K562 (cell line): ENCODE results near the gene PLPPR4. TPM values are rescaled to one million over a fixed set of nuclear protein-coding genes. Genes with fewer than 3 reads are reported as not detected.

Experiments
- ATAC-seq: fragments of 200-7000 bp; cut with Tn5 transposase; 3 replicates; pipeline ENCODE4 v1.9.1; 2020; ENCODE audit warnings: moderate library complexity
- BruUV-seq: library from RNA; stranded (reverse); fragments of 400-500 nt; replicated peaks from 2 replicates; lab custom pipeline; 2021; lab: Mats Ljungman, UMichigan
- CTCF ChIA-PET: fragments of 300-600 bp; formaldehyde crosslinking; extraction: SDS; loops from one replicate; lab custom pipeline; 2021; ENCODE audit warnings: low intra/inter-chr PET ratio; lab: Yijun Ruan, JAX
- POLR2A ChIA-PET: fragments of 300-600, 350-650 bp; sonication (Branson Sonifier 250); formaldehyde crosslinking; extraction: SDS; loops from one replicate; lab custom pipeline; 2021; ENCODE audit warnings: antibody characterized with exemption, inconsistent platforms; lab: Yijun Ruan, JAX
- DNase-seq, 4 experiments: peaks; one replicate each; pipeline versions ENCODE4 v3.0.0 to v3.0.0-alpha.2; 2011 to 2018; ENCODE audit warnings: low spot score in 3 of 4, mixed read lengths in 3 of 4; ENCODE audit errors: extremely low read depth in 1 of 4
- FAIRE-seq: peaks from 2 replicates; lab custom pipeline; 2011; peaks lifted over from hg19 to GRCh38; lab: Jason Lieb, UNC
- H2AFZ ChIP-seq: 2 replicates; pipeline ENCODE4 v1.6.0; 2011; ENCODE audit warnings: low read depth, low read length, control low read depth, inconsistent platforms
- H3K27ac ChIP-seq: fragments of 200-600 bp; 3 replicates; pipeline ENCODE4 v1.8.0; 2011; ENCODE audit warnings: low read depth, mild to moderate bottlenecking, control low read depth, inconsistent platforms, low read length, moderate library complexity, mixed read lengths; ENCODE audit errors: extremely low read depth
- H3K27me3 ChIP-seq, 2 experiments: fragments of 300-600 bp in 1 of 2; 2 replicates in 1 of 2; 3 replicates in 1 of 2; pipeline versions ENCODE4 v1.6.0 to v1.8.0; 2011; ENCODE audit warnings: inconsistent platforms in 2 of 2, low read length in 2 of 2, mild to moderate bottlenecking in 1 of 2, mixed read lengths in 1 of 2, moderate library complexity in 1 of 2; ENCODE audit not compliant: control insufficient read depth in 2 of 2, insufficient read depth in 2 of 2
- H3K36me3 ChIP-seq: fragments of 300-600 bp; 3 replicates; pipeline ENCODE4 v1.8.0; 2011; ENCODE audit warnings: mild to moderate bottlenecking, low read length, inconsistent platforms; ENCODE audit not compliant: control insufficient read depth, insufficient read depth
- H3K4me1 ChIP-seq, 2 experiments: fragments of 200-600 bp in 1 of 2; replicated peaks in 1 of 2; 2 replicates in 1 of 2; 3 replicates in 1 of 2; pipeline versions ENCODE4 v1.5.1 to v1.8.0; 2011; ENCODE audit warnings: inconsistent platforms in 2 of 2, low read length in 2 of 2, mild to moderate bottlenecking in 1 of 2, mixed read lengths in 1 of 2, moderate library complexity in 1 of 2; ENCODE audit not compliant: control insufficient read depth in 2 of 2, insufficient read depth in 2 of 2
- H3K4me2 ChIP-seq: 2 replicates; pipeline ENCODE4 v1.6.1; 2011; ENCODE audit warnings: low read length, control low read depth, inconsistent platforms, mixed read lengths; ENCODE audit not compliant: insufficient read depth
- H3K4me3 ChIP-seq: fragments of 200-600 bp; sonication (generic), shearing (Covaris generic); 2 replicates; pipeline ENCODE4 v1.5.1; 2016; ENCODE audit warnings: control low read depth, inconsistent platforms
- H3K79me2 ChIP-seq: fragments of 200-600 bp; 3 replicates; pipeline ENCODE4 v1.8.0; 2011; ENCODE audit warnings: low read length, inconsistent platforms; ENCODE audit not compliant: control insufficient read depth, insufficient read depth
- H3K9ac ChIP-seq, 2 experiments: 2 replicates each; pipeline versions ENCODE4 v1.6.0 to v1.6.1; 2011; ENCODE audit warnings: low read depth in 2 of 2, low read length in 2 of 2, control low read depth in 1 of 2, inconsistent platforms in 1 of 2, mild to moderate bottlenecking in 1 of 2, mixed read lengths in 1 of 2; ENCODE audit not compliant: insufficient read depth in 1 of 2
- H3K9me1 ChIP-seq: one replicate; pipeline ENCODE4 v1.6.0; 2011; ENCODE audit warnings: inconsistent platforms, mild to moderate bottlenecking, low read length, moderate library complexity; ENCODE audit not compliant: control insufficient read depth, insufficient read depth
- H3K9me3 ChIP-seq: replicated peaks from 2 replicates; pipeline ENCODE4 v1.5.1; 2011; ENCODE audit warnings: low read depth, low read length, inconsistent platforms; ENCODE audit not compliant: control insufficient read depth, insufficient read depth
- H4K20me1 ChIP-seq: replicated peaks from 2 replicates; pipeline ENCODE4 v1.6.1; 2011; ENCODE audit warnings: low read length, inconsistent platforms, mixed read lengths; ENCODE audit not compliant: control insufficient read depth, insufficient read depth
- BMI1 ChIP-seq: fragments of 150-350 bp; IDR thresholded peaks from 2 replicates; pipeline ENCODE4 v1.6.1; 2014; ENCODE audit warnings: low read length
- CBX3 ChIP-seq, 2 experiments: IDR thresholded peaks; 1 replicate in 1 of 2; 2 replicates in 1 of 2; pipeline ENCODE4 v1.6.1; 2012; ENCODE audit warnings: inconsistent platforms in 2 of 2, low read length in 2 of 2, borderline replicate concordance in 1 of 2, control low read depth in 1 of 2
- DNMT1 ChIP-seq: fragments of 450-650 bp; IDR thresholded peaks from 2 replicates; pipeline ENCODE4 v1.6.1; 2016; ENCODE audit warnings: antibody characterized with exemption, mild to moderate bottlenecking
- E2F3 ChIP-seq: fragments of 250-450 bp; sonication (Bioruptor Pico); IDR thresholded peaks from 2 replicates; pipeline ENCODE4 v1.4.0; 2020; ENCODE audit warnings: mild to moderate bottlenecking
- MAFF ChIP-seq: IDR thresholded peaks from 2 replicates; pipeline ENCODE4 v1.6.1; 2012; ENCODE audit warnings: low read length, improper control_type of control experiment
- MAFK ChIP-seq: IDR thresholded peaks from 2 replicates; pipeline ENCODE4 v1.6.1; 2011; ENCODE audit warnings: low read length, improper control_type of control experiment
- NFXL1 ChIP-seq: fragments of 450-650 bp; formaldehyde crosslinking; IDR thresholded peaks from 2 replicates; pipeline ENCODE4 v1.4.0; 2021; ENCODE audit warnings: mild to moderate bottlenecking
- NR1H2 ChIP-seq: sonication (generic); formaldehyde crosslinking; IDR thresholded peaks from 2 replicates; pipeline ENCODE4 v1.4.0; 2020; ENCODE audit warnings: mild to moderate bottlenecking, missing genetic modification reagents
- PCBP1 ChIP-seq: fragments of 200-400 bp; formaldehyde crosslinking; IDR thresholded peaks from 2 replicates; pipeline ENCODE4 v1.6.1; 2018; ENCODE audit warnings: mild to moderate bottlenecking, low read depth, low read length; ENCODE audit not compliant: poor library complexity, severe bottlenecking
- SMARCE1 ChIP-seq: fragments of 450-650 bp; IDR thresholded peaks from 2 replicates; pipeline ENCODE4 v1.7.1; 2016; ENCODE audit warnings: mild to moderate bottlenecking
- STAG1 ChIP-seq: sonication (generic); formaldehyde crosslinking; IDR thresholded peaks from 2 replicates; pipeline ENCODE4 v1.5.0; 2020; ENCODE audit warnings: missing genetic modification reagents, borderline replicate concordance
- TEAD2 ChIP-seq: fragments of 450-650 bp; IDR thresholded peaks from 2 replicates; pipeline ENCODE4 v1.6.1; 2016; ENCODE audit warnings: missing genetic modification characterization, control low read depth, missing compliant biosample characterization
- ZBTB17 ChIP-seq: fragments of 450-650 bp; formaldehyde crosslinking; IDR thresholded peaks from 2 replicates; pipeline ENCODE4 v1.4.0; 2020; ENCODE audit warnings: mild to moderate bottlenecking
- ZBTB7A ChIP-seq: IDR thresholded peaks from 2 replicates; pipeline ENCODE4 v1.6.1; 2011; ENCODE audit warnings: low read depth, mild to moderate bottlenecking, low read length, moderate library complexity, borderline replicate concordance; ENCODE audit not compliant: control insufficient read depth
- ZNF311 ChIP-seq: fragments of 250-450 bp; sonication (Bioruptor Pico); IDR thresholded peaks from 2 replicates; pipeline ENCODE4 v1.4.0; 2020; ENCODE audit warnings: mild to moderate bottlenecking, moderate library complexity
- ZNF764 ChIP-seq: fragments of 250-450 bp; sonication (Bioruptor Pico); IDR thresholded peaks from 2 replicates; pipeline ENCODE4 v1.4.0; 2020; ENCODE audit warnings: low read depth, mild to moderate bottlenecking, moderate library complexity
- ZNF79 ChIP-seq: fragments of 250-450 bp; sonication (Bioruptor Pico); IDR thresholded peaks from 2 replicates; pipeline ENCODE4 v1.4.0; 2020; ENCODE audit warnings: low read depth, mild to moderate bottlenecking, moderate library complexity
- WGBS: fragments of 100-300 bp; shearing (Covaris generic); methylation state at CpG from one replicate; pipeline ENCODE4 v1.1.6; 2016; ENCODE audit warnings: low coverage, mixed read lengths; ENCODE audit not compliant: insufficient coverage; ENCODE audit errors: missing lambda C conversion rate; 5-methylcytosine and 5-hydroxymethylcytosine counted together
- in situ Hi-C: fragments of 300-500 bp; cut with MboI; formaldehyde crosslinking; loops from 4 replicates; pipeline ENCODE4 v1.15.0; 2018; ENCODE audit warnings: inconsistent platforms, mixed read lengths
- intact Hi-C: fragments of 100-400 bp; cut with micrococcal nuclease; formaldehyde crosslinking; loops from 2 replicates; pipeline ENCODE4 v1.14.2; 2022
- polyA plus RNA-seq, 8 experiments: library from polyadenylated mRNA; depleted of rRNA in 4 of 8; stranded (reverse) in 5 of 8; unstranded in 3 of 8; fragments of >200 nt; fragmentation: Nextera tagmentation in 2 of 8; fragmentation: Illumina TruSeq in 1 of 8; extraction: Ambion mirVana in 2 of 8; extraction: Trizol in 1 of 8; gene quantifications; 2 replicates each; pipeline versions ENCODE4 v1.2.1 to v1.2.3, GENCODE V29; 2011 to 2014; ENCODE audit warnings: inconsistent platforms in 1 of 8, missing spikeins in 1 of 8
- total RNA-seq, 7 experiments: library from RNA; depleted of rRNA in 6 of 7; stranded (reverse); fragments of >200 nt in 6 of 7; fragmentation: Illumina TruSeq in 2 of 7; extraction: Trizol in 2 of 7; gene quantifications; 2 replicates each; pipeline versions ENCODE4 v1.2.1 to v1.2.3, GENCODE V29; 2011 to 2021; ENCODE audit warnings: low replicate concordance in 1 of 7
- TF ChIP-seq, protein P1 (sequence below): fragments of 450-650 bp; IDR thresholded peaks from 2 replicates; pipeline ENCODE4 v1.6.1; 2017; ENCODE audit warnings: antibody characterized with exemption, mild to moderate bottlenecking
- TF ChIP-seq, protein P2 (sequence below): fragments of 250-450 bp; sonication (Bioruptor Pico); IDR thresholded peaks from 2 replicates; pipeline ENCODE4 v1.8.0; 2021; ENCODE audit warnings: mild to moderate bottlenecking, moderate library complexity

The PLPPR4 gene
- total and polyA plus RNA-seq, 9 of the 15 experiments (the other 6 are each of a cell fraction or from before 2014, with no cell fraction given): not detected

DNA sequence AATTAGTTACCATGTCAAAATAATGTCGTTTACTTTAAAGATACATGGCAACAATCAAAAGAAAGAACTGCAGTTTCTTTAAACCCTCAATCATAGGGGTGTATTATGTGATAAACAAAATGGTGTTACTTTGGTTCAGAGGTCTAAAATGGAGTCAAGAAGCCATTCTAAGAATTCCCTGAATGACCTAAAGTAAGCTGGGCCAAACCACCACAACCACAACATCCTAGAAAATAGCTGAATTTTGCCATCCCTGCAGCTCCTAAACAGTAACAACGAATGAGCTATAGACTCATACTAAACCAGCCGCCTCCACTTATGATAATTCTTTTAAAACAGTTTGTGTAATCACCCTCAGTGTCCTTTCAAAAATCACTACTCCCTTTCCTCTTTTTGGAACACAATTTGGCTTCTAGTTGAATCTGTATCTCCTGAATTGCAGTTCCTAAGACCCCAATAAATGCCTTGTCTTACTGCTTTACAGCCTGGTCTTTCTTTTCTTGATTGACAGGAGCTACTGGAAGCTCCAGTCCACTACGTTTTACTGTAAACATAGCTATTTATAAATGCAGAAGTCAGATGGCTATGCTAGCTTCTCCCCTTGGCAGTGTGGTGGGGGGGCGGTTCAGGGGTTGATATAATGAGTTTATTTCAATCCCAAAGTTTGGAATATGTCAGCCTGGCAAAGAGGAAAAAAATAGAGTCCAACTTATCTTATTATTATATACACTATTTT is 84.3 kb downstream of the PLPPR4 start:
- no peaks in the 10 kb centered on the region for H3K4me1 ChIP-seq
- no peak for FAIRE-seq
- no peak overlapping the region for H2AFZ ChIP-seq
- H3K9ac ChIP-seq: no peak overlapping the region
- WGBS: 2% methylated on average over 5 of the region's 5 CpGs
- ChIA-PET CTCF (no interaction called here), POLR2A (interaction anchor here (0.6 kb wide), 1 partner anchor 330 kb away, joined by 3 read pairs; no protein-coding TSS in a partner anchor)
- H3K36me3 ChIP-seq: no peaks in the 10 kb centered on the region
- no peaks in the 10 kb centered on the region for H3K27me3 ChIP-seq
- DNase-seq: no peak
- BruUV-seq: no TSS peak
- H3K4me3 ChIP-seq: no peak overlapping the region
- no peak overlapping the region for H3K27ac ChIP-seq
- in situ Hi-C loops (no loop called here), intact Hi-C loops (no loop called here)
- no peaks in the 10 kb centered on the region for H4K20me1 ChIP-seq
- no peaks in the 10 kb centered on the region for H3K79me2 ChIP-seq
- H3K9me3 ChIP-seq: no peaks in the 10 kb centered on the region
- no peak overlapping the region for H3K4me2 ChIP-seq
- ATAC-seq: no peak
- H3K9me1 ChIP-seq: no peaks in the 10 kb centered on the region
- TF ChIP-seq PCBP1 (no peak), ZNF311 (CRISPR knock-in tag) (peak; percentile 56; the same call in 1 of the 2 replicates), CBX3 (IDR thresholded peaks at IDR 0.05; ENCODE audit: borderline replicate concordance in 1 of 2, low read length in 2 of 2) (no peak), TEAD2 (tag) (no peak), SMARCE1 (no peak), E2F3 (no peak), MAFF (no peak), NFXL1 (CRISPR knock-in tag) (peak; percentile 78; the same call in 1 of the 2 replicates), MAFK (no peak), DNMT1 (no peak), ZBTB7A (no peak), ZNF79 (CRISPR knock-in tag) (no peak), NR1H2 (CRISPR knock-in tag) (no peak), ZNF764 (no peak), BMI1 (no peak), STAG1 (no peak), ZBTB17 (no peak)
- TF ChIP-seq, protein P1, sequence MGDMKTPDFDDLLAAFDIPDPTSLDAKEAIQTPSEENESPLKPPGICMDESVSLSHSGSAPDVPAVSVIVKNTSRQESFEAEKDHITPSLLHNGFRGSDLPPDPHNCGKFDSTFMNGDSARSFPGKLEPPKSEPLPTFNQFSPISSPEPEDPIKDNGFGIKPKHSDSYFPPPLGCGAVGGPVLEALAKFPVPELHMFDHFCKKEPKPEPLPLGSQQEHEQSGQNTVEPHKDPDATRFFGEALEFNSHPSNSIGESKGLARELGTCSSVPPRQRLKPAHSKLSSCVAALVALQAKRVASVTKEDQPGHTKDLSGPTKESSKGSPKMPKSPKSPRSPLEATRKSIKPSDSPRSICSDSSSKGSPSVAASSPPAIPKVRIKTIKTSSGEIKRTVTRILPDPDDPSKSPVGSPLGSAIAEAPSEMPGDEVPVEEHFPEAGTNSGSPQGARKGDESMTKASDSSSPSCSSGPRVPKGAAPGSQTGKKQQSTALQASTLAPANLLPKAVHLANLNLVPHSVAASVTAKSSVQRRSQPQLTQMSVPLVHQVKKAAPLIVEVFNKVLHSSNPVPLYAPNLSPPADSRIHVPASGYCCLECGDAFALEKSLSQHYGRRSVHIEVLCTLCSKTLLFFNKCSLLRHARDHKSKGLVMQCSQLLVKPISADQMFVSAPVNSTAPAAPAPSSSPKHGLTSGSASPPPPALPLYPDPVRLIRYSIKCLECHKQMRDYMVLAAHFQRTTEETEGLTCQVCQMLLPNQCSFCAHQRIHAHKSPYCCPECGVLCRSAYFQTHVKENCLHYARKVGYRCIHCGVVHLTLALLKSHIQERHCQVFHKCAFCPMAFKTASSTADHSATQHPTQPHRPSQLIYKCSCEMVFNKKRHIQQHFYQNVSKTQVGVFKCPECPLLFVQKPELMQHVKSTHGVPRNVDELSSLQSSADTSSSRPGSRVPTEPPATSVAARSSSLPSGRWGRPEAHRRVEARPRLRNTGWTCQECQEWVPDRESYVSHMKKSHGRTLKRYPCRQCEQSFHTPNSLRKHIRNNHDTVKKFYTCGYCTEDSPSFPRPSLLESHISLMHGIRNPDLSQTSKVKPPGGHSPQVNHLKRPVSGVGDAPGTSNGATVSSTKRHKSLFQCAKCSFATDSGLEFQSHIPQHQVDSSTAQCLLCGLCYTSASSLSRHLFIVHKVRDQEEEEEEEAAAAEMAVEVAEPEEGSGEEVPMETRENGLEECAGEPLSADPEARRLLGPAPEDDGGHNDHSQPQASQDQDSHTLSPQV: no peak
- TF ChIP-seq, protein P2, sequence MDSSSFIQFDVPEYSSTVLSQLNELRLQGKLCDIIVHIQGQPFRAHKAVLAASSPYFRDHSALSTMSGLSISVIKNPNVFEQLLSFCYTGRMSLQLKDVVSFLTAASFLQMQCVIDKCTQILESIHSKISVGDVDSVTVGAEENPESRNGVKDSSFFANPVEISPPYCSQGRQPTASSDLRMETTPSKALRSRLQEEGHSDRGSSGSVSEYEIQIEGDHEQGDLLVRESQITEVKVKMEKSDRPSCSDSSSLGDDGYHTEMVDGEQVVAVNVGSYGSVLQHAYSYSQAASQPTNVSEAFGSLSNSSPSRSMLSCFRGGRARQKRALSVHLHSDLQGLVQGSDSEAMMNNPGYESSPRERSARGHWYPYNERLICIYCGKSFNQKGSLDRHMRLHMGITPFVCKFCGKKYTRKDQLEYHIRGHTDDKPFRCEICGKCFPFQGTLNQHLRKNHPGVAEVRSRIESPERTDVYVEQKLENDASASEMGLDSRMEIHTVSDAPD: no peak
